ENCODE measurements around the gene VPS13A.

- TF ChIP-seq POLR2AphosphoS5 (IDR thresholded peaks at IDR 0.05) (no peak), CTCF (IDR thresholded peaks at IDR 0.05) (no peak), POLR2A (IDR thresholded peaks at IDR 0.05) (no peak)
Measured at GRCh38 chr9:77435277-77435676, 257.9 kb downstream of the VPS13A start.
